ENCODE results near the gene JAK1.
A peak's percentile ranks its signal among the peaks of the same experiment; 100 is the strongest.

- TF ChIP-seq CHD4 (IDR thresholded peaks at IDR 0.05): no peak
- TF ChIP-seq ZNF274 (IDR thresholded peaks at IDR 0.05; ENCODE audit: insufficient read depth, insufficient read length): no peak
- TF ChIP-seq KDM1A (IDR thresholded peaks at IDR 0.05; ENCODE audit: borderline replicate concordance): no peak
- no peak for TF ChIP-seq RCOR1 (conservative IDR thresholded peaks at IDR 0.05; ENCODE audit: low read depth, low read length)
- TF ChIP-seq CTCF (IDR thresholded peaks at IDR 0.05 in 2 of 3, conservative IDR thresholded peaks at IDR 0.05 in 1 of 3; ENCODE audit: control insufficient read depth in 2 of 3, extremely low read depth in 1 of 3, insufficient read depth in 1 of 3, low read depth in 3 of 3, low read length in 3 of 3): peak; percentile 65 to 84 (median 78)
- TF ChIP-seq NBN (IDR thresholded peaks at IDR 0.05): no peak
- no peak for TF ChIP-seq CREB1 (IDR thresholded peaks at IDR 0.05; ENCODE audit: low read depth)
Measured at GRCh38 chr1:64823691-64824476, 142.5 kb downstream of the JAK1 start.
